DMS 273 treated with DMSO at 0.1 percent for 48 hours (cell line): ENCODE results near the gene CPB2.
A peak's percentile ranks its signal among the peaks of the same experiment; 100 is the strongest.

Source experiments
- DNase-seq: peaks from one replicate; lab custom pipeline; 2025; lab: John Stamatoyannopoulos, UW

Gene CPB2

DNA sequence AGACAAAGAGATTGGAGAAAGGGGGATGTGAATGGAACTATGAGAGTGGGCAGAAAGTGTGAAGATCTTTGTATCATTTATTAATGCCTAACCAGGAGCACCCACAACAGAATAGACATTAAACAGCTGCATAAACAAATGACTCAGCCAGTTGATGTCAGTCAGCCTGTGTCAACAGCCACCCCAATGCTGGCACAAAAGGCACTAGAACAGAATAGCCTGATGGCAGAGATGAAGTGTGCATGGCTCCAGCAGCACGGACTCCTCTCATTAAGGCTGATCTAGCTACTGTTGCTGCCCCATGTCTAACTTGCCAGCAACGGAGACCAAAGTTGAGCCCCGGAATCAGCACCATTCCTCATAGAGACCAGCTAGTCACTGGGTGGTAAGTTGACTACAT, 7.8 kb downstream of the CPB2 start:
- no peak for DNase-seq

DNA sequence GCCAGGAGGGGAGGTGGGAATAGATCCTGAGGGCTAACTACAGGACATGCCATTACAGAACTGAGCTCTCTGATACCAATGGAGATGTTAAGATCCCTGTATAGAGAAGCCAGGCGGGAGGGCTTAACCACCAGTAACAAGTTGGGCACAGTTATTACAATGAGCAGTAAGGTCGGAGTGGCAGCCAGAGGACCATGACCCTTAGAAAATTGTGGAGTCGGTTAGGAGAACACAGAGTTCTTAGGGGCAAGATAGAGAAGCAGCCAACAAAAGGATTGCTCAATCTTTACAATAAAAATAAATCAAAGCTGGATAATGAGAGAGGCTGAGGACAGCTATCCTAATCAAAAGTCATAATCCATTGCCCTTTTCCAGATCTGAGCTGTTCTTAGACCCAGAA, 10.4 kb downstream of the CPB2 start:
- DNase-seq: no peak

DNA sequence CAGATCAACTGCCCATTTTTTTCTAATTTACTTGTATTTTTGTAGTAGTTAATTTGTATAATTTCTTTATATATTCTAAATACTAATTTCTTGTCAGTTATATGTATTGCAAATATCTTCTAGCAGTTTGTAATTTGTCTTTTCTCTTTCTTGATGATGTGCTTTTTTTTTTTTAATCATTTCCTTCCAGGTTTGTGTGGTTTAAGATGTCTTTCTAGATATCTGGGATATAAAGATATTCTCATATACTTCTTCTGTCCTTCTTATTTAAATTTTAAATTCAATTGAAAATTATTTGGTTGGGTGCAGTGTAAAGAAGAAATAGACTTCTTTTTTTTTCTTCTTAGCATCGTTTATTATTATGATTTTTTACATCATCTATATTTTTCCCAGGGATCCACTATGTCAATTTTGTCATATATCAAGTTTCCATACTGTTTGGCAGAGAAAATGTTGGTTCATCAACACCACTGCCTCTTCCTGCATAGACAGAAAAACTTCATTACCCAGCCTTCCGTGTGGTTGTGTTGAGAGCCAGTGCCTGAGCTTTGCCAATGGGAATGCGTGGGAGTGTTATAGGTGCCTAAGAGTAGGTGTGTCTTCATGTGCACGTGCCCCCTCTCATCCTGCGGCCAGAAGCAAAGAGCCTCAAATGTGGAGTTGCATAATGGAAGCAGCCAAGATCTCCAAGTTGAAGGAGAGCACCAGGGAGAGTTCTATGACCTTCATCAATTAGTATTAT, 15.8 kb downstream of the CPB2 start:
- DNase-seq: no peak

DNA sequence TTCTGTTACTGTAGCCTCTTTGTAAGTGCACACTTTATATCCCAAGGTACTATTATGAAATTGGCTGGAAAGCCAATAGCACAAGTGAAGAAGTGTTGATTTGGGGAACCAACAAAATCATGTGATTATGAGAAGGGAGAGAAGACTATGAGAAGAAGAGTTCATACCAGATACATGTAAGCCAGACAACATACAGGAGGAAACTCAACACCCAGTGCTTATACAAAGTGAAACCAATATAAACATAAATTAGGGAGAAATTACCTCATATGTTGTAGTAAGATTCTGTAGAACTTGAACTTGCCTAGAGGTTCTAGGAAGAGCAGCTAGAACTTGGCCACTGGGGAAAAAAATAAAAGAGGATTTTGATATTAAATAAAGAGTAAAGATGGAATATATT, 17.4 kb downstream of the CPB2 start:
- DNase-seq: no peak

DNA sequence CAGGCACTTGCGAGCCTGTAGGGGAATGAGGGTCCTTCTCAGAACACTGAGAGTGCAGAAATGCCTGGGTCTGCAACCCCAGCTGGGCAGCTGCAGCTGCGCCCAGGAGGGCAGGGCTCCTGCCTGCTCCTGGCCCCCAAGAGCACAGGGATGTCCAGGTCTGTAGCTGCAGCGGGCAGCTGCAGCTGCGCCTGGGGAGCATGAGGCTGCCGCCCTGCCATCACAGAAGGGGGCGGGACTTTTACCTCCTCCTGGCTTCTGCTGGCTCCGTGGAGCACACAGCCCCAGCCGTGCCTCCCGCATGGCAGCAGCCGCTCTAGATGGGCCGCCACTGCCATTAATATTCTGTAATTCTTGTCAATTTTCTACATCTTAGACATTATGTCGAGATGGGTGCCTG, 17.8 kb downstream of the CPB2 start:
- no peak for DNase-seq

DNA sequence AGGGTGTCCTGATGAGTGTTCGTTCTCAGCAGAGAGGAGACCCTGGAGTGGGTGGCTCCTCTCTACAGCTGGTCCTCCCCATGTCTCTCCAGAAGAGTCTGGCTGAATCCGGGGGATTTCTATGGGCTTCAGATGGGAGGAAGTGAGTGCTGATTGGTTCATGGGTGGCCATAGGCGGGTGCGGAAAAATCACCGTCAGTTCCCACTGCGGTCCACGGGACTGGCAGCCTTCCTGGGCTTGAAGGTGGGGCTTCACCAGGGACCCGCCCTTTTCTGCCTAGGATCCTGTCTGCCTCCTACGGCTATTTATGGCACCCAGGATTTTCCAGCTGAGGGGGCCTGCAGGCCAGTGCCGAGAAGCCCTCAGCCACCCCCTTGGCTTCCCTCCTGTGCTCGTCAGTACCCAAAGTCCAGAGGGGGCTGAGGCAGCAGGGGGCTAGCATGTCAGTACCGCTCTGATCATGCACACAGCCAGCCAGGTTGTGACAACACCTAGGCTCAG, 18.4 kb downstream of the CPB2 start:
- no peak for DNase-seq

DNA sequence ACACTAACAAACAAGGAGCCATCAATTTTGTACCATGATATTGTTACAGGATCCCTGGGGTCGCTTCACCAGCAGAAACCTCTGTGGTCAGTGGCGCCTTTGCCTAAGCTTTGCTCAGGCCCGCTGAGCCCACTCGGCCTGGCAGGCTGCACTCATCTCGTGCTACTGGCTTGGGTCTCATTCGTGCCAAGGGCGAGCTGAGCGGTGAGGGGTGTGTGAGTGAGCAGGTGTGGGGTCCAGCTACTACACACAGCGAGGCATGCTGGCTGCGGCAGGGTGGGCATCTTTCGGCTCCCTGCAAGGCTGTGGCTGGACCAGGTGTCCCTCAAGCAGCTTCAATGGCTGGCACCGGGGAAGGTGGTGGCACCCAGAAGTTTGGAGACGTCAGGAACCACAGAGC, 19.1 kb downstream of the CPB2 start:
- no peak for DNase-seq

DNA sequence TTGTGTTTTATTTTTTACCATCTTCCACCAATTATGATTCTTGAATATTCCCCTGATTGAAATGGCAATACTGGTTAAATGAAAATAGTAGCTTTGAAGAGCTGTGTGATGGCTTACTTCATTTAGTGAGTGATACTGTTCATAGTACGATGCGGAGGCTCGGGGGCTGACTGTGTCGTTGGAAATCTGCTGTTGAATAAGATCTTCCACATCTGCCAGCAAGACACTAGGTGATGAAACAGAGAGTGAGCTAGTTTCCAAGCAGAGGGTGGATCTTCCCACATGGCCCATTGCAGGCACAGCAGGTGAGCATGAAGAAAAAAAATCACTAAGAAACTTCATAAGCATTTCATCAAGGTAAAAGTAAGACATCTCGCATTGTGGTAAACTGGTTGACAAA, 22.5 kb downstream of the CPB2 start:
- no peak for DNase-seq

DNA sequence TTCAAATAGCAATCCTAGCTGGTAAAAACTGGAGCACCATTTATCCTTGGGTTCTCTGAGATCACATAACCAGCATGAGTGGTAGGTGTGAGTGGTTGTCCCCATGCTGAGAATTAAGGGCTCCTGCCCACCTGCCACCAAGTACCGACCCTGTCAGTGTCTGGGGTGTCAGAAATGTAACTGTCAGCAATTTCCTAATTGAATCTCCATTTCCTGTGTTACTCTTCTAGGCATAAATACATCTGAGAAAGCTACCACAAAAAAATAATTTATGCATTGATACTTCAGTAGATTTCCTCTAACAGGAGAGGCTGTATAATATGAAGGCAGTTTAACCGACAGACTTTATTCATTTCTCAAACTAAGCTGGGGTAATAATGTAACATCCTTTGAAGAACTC, 25.1 kb downstream of the CPB2 start:
- DNase-seq: no peak

DNA sequence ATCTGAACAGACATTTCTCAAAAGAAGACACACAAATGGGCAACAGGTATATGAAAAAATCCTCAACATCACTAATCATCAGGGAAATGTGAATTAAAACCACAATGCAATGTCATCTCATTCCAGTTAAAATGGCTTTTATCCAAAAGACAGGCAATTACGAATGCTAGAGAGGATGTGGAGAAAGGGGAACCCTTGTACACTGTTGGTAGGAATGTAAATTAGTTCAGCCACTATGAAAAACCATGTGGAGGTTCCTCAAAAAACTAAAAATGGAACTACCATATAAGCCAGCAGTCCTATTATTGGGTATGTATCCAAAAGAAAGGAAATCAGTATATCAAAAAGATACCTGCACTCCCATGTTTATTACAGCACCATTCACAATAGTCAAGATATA, 27.6 kb downstream of the CPB2 start:
- no peak for DNase-seq

DNA sequence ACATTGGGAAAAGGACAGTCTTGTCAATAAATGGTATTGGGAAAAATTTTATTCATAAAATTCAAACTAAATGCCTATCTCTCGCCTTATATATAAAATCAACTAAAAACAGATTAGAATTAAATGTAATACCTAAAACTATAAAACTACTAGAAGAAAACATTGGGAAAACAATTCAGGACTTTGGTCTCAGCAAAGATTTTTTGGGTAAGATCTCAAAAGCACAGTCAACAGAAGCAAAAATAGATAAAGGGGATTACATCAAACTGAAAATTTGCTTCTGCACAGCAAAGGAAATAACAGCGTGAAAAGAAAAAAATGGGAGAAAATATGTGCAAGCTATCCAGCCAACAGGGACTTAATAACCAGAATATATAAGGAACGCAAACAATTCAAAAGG, 28.0 kb downstream of the CPB2 start:
- no peak for DNase-seq

DNA sequence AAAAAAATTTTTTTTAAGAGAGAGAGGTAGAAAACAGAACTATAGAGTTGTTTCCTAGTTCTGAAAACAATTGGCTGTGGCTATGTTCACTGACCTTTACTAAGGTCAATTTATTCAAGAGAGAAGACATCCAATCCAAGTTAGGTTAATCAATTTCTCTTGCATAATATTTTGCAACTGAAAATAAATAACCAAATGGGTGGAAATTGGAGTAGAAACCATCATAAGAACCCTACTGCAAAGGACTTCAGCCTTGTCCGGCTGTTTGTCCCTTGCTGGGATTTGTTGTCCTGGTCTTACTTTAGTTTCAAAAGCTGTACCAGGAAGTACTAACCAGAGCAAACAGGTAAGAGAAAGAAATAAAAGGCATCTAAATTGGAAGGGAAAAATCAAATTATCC, 29.0 kb downstream of the CPB2 start:
- no peak for DNase-seq

DNA sequence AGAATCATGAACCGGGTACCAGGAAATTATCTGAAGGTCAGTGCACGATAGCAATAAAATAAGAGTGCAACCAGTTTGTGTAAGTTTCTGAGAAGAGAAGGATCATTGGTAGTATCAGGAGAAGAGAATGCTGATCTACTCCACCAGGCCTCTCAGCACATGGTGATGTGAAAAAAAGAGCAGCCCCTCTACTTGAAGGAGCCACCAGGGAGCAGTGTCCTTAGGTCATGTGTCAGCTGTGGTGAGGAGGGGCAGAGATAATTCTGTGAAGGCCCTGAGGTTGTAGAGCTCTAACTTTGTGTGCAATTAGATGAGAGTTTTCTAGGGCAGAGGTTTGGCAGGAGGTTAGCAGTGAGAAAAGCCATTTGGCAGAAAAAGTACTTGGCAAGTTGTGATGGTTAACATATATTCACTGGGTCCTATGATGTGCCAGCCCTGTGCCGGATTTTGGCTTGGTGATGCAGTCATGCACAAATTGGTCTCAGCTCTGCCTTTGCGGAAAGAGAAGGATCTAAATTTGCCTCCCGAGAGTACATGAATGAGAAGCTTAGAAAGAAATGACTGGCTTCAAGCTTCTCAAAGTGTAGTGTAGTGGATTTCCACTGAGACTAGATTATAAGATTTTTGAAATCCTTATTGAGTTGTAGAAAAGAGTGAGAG, 33.1 kb downstream of the CPB2 start:
- DNase-seq: no peak

DNA sequence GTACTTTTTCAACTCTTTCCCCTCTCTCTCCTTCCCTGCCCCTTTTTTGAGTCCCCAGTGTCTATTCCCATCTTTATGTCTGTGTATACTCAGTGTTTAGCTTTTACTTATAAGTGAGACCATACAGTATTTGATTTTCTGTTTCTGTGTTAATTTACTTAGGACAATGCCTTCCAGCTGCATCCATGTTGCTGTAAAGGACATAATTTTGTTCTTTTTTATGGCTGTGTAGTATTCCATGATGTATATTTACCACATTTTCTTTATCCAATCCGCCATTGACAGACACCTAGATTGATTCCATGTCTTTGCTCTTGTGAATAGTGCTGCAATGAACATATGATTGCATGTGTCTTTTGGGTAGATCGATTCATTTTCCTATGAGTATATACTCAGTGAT, 41.5 kb downstream of the CPB2 start:
- DNase-seq: no peak

DNA sequence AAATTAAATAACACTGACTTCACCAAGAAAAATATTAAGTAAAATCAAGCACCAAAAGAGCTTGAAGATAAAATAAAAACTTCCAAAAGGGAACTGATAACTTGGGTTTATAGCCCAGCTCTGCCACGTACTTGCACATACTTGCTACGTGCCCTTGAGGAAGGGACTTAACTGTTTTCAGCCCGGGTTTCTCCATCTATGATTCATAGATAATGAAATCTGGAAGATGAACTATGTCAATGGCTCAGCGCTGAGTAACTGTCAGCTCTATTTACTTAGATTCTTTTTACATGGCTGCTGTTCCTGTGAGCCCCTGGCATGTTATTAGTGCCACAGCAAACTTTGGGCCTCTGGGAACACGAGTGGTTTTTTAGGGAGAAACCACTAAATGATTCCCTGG, 42.6 kb downstream of the CPB2 start:
- no peak for DNase-seq

DNA sequence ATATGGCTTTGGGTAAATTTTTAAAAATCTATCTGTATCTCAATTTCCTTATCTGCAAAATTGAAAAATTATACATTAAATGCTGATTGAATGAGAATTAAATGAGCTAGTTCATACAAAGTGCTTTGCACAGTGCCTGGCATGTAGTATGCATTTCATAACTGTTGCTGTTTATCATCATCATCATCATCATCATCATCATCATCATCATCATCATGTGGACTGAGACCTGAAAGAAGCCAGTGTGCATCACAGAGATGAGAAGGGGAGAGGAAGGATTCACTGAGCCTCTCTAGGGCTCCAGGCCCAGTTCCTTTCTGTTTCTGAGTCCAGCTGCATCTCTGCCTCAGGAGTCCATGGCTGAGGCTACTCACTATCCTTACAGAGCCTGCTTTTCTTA, 45.4 kb downstream of the CPB2 start:
- no peak for DNase-seq

DNA sequence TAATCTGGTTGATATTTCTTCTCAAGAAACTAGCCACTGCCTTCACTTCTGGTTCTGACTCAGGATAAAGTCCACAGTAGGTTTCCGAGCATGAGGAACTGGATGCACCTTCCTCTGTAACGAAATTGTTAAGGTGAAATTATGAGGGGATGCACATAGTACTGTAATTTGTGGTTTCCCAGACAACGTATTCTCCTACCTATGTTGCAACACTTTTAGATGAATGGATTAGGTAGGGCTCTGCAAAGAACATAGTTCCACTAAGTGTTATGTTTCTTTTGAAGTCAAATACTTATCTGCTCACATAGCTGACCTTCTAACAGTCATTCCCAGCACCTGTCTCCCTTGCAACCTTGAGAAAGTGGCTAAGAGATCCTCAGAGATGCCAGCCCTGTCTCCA, 46.6 kb downstream of the CPB2 start:
- DNase-seq: no peak

DNA sequence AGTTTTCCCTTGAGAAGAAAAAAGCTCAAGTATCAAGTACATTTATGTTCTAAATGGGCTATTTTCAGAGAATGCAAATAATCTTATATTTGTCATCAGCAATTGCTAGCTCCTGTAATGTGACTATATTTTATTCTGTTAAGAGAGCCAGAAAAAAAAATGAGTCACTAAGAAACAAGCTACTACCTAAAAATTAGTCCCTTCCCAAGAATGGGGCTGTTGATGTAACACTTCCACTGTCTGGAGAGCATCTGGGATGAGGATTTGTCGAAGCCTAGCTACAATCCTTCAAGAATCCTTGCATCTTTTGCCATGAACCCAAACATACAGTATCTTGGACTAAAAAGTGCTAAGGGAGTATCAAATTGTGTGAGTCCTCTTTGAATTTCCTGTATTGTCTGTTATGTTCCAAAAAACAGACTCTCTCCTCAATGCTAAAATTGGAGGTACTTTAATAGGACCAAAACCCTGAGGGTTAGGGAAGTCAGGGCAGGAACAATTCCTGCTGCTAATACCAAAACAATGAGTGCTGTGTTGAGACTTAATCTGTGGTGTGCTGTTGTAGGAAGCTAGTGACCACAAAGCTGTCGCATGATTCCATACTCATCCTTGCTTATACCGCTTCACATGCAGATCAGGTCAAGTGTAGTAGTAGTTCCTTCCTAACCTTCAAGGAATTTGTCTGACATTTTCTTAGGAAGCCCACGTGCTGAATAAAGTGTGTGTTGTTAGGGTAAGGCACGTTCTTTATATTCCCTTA, 47.4 kb downstream of the CPB2 start:
- no peak for DNase-seq

DNA sequence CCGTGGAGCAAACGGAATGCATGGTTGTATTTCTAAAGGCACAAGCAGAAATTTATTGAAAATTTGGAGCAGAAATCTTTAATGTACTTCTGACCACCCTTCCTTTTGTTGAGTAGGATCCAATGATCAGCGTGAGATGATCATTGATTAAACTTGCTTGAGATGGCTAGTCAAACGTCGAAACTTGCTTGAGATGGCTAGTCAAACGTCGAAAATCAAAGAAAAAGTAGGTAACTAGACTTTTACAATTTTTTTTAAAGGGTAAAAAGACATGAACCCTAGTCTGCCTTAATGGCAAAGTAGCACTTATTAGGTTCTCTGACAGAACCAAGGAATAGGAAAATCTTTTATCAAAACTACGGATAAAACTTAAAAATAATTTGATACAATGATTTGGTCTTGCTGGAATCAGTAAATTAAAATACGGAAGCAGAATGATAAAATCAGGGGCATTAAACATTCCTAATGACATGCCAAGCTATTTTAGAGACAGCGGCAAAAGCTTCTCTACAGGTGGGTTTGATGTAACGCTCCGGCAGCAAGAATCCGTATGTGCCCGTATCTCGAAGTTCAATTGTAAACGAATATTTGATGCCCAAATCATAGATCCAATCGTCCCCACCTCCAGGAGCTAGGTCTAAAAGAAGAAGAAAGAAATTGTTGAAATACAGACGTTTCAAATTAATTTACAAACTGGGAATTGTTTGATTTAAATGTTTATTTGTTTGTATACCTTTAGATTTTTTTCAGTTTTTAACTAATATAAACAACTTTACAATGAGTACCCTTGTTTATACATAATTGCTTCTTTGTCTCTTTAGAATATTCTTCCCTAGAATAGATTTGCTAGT, 51.4 kb downstream of the CPB2 start:
- no peak for DNase-seq

DNA sequence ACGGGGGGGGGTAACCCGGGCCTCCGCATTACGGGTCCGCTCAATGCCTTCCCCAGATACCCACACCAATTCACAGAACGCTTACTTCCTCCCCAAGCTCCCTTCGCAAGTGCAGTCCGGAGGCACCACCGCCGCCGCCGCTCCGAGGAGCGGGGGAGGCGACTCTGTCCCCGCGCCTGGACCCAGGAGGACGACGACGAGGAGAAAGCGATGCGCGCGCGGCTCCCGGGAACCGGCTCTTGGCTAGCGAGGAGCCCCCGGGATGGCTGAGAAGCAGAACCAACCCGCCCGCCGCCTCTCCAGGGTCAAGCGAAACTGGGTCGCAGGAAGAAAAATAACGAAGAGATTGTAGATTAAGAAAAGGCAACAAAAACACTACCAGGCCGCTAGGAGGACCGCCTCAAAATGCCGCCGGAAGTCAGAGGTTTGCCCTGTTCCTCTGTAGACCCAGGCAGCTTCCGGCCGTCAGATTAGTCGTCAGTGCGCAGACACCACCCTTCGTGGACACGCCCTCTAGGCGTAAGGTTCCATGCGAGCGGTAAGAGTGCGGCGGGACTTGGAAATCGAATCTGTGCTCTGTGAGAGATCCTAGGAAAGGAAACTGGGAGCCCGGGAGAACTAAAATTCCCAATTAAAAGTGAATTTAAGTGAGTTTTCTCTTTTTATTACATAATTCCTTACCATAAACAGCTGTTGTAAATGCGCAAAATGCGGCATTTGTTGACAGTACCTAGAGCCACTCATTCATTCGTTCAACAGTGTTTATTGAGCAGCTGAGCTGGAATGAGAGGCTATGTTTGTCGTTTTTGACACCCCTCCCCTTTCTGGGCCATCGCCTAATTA, 52.3 kb downstream of the CPB2 start, which contains the start of gene ZC3H13:
Gene ZC3H13, minus strand, starts transcription at position 428 of the 843 bp plus-strand sequence. CDS start 7,239 bp downstream, outside the sequence.
- peak; percentile 82 for DNase-seq

DNA sequence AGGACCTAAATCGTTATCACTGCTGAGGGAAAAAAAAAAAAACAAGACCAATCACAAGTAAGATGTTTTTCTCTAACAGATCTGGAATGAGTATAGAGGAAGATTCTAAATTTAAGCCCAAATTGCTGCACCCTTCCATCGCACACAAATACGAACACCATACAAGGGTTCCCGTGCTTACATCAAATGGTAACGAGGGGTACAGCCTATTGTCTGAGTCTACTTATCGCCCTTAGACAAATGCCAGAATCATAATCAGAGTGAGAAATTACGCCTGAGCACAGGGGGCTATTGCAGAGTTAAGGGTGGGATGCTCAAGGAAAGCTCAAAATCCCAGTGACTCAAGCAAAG, 52.9 kb downstream of the CPB2 start:
- DNase-seq: no peak
